KBM-7 (cell line): ENCODE data around the gene SHMT1.

ENCODE experiments used
- DNase-seq: peaks from one replicate; pipeline ENCODE4 v3.0.0-alpha.2; 2015
- in situ Hi-C: fragments of 300-500 bp; cut with MboI; formaldehyde crosslinking; loops from 2 replicates; pipeline ENCODE4 v1.14.3; 2020; ENCODE audit warnings: low sequenced_read_pairs, low pct_unique_long_range_greater_than_20kb, mixed read lengths

Gene SHMT1

DNA sequence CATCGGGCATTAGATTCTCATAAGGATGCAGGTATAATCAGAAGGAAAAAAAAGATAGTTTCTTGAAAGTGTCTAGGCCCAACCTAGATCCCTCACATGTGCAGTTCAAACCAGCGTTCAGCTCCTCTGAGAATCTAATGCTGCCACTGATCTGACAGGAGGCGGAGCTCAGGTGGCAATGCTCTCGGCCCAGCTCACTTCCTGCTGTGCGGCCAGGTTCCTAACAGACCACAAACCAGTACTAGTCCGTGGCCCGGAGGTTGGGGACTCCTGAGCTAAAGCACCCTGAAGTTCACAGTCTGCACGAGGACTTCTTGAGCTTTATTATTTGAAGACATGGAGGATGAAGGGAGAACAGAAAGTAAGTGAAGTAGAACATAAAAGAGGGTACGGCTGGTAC is 31.5 kb downstream of the SHMT1 start:
- in situ Hi-C loops: no loop called here

DNA sequence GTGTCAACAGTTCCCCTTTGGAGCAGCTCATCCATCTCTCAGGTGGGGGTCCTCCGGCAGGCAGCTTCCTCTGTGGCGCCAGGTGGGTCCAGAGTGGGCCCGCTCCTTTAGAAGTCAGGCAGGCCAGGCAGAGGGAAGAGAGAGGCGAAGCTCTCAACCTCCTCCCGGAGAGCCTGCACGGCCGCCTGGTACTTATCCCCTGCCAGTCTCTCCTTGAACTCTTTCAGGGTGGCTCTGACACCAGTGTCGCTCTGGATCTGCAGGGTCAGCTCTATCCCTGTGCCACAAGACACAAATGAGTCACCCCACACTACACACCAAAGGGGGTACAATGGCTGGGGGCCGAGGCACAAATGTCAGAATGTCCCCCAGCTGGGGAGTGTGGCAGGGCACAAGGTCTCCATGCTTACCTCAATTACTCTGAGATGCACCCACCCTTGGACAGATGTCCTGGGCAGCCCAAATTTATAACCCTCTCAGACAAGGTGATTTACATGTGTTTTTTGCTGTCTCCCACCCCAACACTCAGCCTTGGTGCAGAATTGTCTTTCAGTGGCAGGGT is 34.6 kb downstream of the SHMT1 start:
- DNase-seq: no peak
- in situ Hi-C loops: no loop called here

More for the DNA sequence above, 31.5 kb downstream of the SHMT1 start:
- no peak for DNase-seq

DNA sequence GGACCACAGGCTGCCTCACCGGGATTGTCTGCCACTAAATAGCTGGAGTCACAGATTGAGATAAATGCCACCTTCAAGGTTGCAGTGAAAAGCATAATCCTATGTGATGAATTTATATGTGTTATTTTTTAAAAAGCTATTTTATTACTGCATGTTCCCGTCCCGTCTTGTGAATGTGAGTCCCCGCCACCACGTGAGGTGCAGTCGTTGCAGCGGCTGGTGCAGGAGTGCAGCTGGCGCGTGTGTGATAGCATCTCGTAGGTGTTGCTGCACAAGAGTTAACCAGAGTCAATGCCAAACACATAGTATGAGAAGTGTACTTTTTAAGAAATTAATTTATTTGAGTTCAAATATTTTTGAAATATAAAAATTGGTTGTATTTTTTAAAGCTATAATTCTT is 35.8 kb downstream of the SHMT1 start:
- in situ Hi-C loops: no loop called here
- DNase-seq: no peak

DNA sequence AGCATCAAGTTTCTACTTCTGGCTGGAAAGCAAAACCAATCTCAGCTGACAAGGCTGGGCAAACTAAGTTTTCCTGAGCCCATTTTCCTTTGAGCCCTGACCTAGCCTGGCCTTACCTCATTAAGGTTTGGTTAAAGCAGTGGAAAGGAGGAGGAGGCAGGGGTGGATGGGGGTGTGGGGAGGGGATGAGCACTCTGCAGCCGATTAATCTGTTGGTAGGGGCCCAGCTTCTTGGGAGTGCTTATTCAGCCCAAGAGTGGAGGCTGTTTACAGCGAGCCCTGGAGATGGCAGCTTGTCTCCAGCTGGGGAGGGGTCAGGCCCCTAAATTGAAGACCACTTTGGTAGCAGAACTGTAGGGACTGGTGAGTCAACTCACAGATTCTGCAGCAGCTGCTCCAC is 36.3 kb downstream of the SHMT1 start:
- no peak for DNase-seq
- in situ Hi-C loops: no loop called here

DNA sequence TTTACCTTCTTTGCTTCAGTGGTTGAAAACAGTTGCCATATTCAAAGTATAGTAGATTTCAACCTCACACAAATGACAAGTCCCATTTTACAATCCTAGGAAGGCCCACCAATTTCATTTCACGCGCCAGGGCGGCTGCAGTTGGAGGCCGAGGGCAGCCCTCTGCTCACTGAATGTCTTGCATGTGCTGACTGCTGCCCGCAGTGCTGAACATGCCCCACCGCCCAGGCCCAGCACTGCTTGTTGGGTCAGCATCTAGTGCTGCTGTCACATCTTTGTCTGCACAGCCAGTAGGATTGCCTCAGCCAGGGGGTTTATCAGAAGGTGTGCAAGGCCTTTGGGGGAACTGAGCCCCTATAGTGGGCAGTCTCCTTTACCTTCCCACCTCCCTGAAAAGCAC is 36.8 kb downstream of the SHMT1 start:
- no peak for DNase-seq
- in situ Hi-C loops: no loop called here

DNA sequence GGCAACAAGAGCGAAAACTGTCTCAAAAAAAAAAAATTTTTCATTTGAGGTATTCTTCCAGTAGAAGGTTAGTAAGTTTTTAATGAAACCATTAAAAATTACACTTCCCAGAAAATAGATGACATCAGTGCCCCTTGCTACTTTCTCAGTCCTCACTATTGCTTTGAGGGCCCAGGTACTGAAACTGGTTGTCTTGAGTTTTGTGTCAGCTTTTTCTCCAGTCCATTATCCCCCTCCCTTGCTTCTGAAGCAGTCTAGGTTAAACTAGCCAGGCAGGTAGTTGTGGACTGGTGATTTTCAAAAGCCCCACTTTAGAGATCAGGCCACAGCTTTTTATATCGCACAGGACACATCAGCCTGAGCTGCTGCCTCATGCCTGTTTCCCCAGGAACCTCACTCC is 37.3 kb downstream of the SHMT1 start:
- in situ Hi-C loops: no loop called here
- DNase-seq: no peak

DNA sequence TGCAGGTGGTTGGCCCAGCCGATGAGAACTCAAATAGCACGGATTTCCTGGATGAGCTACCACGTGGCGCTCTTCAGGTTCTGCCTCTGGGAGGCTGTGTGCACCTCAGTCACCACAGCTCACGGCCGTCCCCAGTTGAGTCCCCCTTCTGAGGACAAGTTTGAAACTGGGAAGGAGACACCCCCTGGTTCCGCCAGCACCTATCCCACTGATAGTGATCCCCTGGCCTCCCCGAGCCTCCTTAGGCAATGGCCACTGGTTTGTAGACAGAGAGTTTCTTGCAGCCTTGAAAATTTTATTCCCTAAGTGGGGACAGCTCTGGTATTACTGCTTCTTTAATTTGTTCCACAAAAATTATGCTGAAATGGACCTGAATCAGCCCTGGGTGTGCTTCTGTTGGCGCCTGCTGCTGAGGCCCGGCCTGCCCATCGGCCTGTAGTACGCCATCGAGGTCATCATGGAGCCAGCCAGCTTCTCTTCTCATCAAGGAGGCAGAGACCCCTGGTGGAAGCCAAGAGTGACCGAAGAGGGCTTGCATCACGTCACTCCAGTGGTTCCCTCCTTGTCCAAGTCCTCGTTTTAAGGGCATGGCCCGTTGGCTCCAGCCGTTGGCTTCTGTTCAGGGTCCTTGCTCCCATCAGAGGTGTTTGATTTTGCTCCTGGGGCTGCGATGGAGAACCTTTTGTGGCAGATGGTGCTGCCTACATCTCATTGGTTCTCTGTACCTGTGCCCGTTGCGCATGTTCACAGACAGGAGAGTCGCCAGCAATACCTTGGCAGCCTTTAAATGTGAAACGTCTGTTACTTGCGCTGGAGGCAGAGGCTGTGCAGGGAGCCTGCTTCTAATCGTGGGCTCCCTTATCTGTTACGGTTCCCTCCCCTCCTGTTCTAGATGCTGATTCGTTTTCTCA is 39.0 kb downstream of the SHMT1 start:
- in situ Hi-C loops: no loop called here
- no peak for DNase-seq

DNA sequence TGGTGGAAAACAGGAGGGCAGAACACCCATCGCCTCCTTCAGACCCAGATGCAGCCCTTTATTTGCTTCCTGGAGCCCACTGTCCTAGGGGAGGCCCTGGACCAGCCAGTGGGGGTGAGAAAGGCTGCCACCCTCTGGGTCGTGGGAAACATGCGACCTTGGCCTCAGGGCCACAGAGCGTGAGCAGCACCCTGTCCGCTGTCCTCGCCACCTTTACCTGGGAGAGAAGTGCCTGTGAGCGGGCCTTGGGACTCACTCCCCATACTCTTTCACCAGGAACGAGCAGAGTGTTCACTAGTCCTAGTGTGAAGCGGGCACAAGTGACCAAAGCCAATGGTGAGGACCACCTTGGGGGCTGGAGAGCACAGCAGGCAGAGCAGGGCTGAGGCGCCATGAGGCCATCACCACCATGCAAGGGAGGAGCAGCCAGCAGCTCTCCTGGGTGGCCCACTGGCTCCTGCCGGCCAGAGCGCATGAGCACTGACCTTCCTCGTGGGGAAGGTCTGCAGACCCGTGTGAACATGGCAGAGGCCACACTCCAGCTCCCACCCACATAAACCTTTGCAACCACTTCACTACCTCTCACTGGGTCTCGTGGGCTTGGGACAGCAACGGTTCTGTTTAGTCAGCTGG is 39.7 kb downstream of the SHMT1 start:
- in situ Hi-C loops: no loop called here
- no peak for DNase-seq

DNA sequence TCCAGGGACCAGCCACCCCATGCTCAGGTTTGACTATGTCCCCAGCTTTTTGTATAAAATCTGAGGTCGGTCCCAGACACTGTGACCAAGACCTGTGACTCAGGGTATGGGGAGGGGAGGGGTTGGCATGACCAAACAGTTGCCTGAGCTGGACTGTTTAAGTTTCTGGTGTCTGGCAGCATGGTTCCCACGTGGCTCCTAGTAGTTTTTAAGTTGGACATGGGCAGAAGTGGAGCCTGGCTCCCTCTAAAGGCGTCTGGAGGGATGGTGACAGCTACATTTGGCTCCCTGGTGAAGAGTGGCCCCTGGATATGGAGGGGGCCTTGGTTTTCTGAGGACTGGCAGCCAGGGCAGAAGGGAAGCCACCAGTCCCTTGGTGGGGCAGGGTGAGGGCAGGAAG is 40.3 kb downstream of the SHMT1 start:
- DNase-seq: no peak
- in situ Hi-C loops: no loop called here

DNA sequence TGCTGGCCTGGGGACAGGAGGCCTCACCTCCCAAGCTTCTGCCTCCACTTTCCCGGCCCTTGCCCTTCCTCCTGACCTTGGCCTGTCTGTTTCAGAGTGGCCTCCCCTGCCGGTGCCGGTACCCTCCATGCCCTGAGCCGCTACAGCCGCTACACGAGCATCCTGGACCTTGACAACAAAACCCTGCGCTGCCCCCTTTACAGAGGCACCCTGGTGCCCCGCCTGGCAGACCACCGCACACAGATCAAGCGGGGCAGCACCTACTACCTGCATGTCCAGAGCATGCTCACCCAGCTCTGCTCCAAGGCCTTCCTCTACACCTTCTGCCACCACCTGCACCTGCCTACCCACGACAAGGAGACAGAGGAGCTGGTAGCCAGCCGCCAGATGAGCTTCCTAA is 40.8 kb downstream of the SHMT1 start:
- in situ Hi-C loops: no loop called here
- DNase-seq: no peak

DNA sequence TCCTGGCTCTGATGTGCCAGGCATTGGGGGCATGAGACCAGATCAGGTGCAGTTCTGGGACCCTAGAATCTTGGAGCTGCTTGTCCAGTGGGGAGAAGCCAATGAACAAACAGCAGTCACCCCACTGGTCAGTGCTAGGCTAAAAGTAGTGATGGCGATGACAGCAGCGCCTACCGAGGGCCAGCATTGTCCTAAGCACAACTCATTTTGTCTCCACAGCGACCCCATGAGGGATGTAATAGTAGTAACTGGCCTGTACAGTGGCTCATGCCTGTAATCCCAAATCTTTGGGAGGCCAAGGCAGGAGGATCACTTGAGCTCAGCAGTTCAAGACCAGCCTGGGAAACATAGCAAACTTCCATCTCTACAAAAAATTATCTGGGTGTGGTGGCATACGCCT is 42.0 kb downstream of the SHMT1 start:
- DNase-seq: no peak
- in situ Hi-C loops: no loop called here

DNA sequence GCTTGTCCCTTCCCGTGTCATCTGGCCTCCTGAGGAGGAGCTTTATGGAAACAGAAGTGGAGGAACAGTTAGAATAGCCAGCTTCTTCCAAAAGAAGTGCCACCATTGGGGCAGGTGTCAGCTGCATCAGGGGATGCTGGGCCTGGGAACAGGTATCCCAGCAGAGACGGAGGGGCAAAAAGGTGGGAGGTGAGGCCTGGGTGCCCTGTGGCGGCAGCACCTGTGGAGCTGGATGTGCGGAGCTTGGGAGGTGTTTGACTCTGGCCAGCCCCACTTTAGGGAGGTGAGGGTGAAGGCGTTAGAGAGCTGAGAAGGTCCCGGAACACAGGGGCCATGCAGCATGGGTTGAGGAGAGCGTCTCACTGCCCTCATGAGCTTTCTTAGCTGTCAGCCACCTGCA is 43.0 kb downstream of the SHMT1 start:
- in situ Hi-C loops: no loop called here
- DNase-seq: no peak

DNA sequence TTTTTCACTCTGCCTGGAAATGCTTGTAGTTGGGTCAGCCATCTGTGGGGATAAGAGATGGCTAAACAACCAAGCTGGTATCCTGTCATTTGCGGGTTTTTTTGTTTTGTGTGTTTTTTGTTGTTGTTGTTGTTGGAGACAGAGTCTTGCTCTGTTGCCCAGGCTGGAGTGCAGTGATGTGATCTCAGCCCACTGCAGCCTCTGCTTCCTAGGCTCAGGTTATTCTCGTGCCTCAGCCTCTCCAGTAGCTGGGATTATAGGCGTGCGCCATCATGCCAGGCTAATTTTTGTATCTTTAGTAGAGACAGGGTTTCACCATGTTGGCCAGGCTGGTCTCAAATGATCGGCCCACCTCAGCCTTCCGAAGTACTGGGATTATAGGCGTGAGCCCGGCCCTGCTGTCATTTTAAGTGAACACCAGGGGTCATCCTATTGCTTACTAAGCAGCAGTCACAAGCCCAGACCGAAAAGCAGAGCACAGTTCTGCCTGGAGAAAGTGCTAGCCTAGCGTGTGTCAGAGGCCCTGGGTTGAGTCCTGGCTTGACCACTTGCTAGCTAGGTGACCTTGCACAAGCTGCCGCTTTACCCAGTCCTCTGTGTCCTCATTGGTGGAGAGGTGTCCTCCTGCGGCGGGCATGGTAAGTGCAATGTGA is 43.6 kb downstream of the SHMT1 start:
- in situ Hi-C loops: no loop called here
- peak; percentile 56 for DNase-seq

DNA sequence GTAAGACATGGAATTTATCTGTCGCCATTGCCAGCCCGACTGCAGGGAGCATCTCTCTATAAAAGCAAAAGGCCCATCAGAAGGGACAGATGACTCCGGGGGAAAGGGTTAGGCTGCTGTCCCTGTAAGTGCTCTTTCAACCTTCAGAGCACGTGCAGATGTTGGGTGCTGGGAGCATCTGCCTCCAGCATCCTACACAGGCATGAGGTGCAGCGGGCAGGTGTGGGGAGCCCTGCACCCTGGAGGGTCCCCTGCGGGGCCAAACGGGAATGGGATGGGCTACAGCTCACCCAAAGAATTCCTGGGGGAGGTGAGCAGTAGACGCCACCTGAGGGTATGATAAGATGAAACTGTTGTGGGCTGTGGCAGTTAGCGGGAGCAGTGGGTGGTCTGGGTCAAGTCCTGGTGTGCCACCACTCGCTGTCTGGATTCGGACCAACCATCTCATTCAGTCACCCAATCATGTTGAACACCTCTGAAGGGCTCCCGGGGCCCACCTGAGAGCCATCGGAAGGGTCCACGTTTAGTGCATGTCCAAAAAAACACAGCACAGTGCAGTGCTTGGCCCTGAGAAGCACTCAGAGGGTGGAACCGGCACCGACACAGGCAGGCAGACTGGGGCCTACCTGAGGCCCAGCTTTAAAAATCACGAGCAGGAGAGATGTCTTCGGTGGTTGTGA is 44.4 kb downstream of the SHMT1 start:
- in situ Hi-C loops: no loop called here
- no peak for DNase-seq

DNA sequence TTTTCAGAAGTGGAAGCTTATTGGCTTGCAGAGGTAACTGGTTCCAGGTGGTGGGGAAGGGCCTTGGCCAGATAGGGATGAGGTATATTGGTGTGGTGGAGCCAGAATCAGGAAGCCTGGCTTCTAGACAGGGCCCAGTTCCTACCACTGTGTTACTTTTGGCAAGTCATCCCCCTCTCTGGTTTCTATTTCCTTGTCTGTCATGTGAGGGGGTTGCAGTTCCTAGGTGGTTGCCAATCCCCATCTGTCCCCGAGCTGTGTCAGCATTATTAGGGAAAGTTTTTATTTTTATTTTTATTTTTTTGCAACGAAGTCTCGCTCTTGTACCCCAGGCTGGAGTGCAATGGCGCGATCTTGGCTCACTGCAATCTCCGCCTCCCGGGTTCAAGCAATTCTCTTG is 45.2 kb downstream of the SHMT1 start:
- in situ Hi-C loops: no loop called here
- no peak for DNase-seq

DNA sequence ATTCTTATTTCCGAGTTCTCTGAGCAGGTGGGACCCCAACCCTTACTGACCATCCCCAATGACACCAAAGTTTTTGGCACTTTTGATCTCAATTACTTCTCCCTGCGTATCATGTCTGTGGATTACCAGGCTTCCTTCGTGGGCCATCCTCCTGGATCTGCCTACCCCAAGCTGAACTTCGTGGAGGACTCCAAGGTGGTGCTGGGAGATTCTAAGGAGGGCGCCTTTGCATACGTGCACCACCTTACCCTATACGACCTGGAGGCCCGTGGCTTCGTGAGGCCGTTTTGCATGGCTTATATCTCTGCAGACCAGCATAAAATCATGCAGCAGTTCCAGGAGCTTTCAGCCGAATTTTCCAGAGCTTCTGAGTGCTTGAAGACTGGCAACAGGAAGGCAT is 47.4 kb downstream of the SHMT1 start:
- DNase-seq: no peak
- in situ Hi-C loops: no loop called here

DNA sequence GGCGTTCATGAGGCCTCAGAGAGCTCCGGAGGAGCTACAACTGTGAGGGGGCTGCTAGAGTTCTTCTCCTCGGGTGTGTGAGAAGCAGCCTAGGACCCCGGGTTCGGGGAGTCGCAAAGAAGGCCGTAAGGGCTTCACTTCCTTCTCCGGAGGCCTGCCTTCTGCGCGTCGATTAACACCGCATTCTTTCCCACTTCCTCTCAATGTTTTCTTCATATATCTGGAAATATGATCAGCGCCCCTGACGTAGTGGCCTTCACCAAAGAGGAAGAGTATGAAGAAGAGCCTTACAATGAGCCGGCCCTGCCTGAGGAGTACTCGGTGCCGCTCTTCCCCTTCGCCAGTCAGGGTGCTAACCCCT is 47.8 kb downstream of the SHMT1 start:
- DNase-seq: peak; percentile 61
- in situ Hi-C loops: no loop called here

DNA sequence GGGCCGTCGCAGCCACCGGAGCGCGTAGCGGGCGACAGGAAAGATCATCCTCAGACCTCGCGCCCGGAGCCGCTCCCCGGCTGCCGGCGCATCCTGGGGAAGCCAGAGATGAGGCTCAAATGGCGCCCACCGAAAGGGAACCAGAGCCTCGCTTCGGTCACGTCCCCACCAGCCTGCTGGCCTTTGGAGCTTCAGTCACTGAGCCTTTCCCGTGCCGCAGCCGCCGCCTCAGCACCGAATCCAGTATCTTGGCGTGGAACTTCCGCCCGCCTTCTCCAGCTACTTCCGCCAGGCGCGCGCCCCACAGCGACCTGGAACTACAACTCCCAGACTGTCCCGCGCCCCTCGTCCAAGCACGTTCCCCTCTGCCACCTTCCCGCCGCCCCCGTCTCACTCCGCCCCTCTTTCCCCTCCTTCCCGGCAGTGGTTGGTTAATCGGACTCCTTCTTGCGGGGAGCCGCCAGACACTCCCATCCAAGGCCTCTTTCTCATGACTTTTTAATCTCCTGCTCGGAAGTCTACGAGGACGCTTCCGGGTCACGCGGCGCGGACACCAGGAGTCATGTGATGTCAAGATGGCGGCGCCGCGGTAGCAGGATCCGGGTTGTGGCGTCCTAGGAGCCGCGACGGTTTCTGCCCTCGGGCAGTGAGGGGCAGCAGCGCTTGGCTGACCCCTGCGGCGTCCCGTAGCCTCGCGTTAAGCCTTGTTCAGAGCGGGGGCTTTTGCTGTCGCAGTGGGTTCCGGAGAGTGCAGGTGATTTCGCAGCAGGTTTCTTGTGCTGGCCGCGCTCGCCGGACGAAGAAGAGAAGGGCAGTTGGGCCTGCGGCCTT is 48.4 kb downstream of the SHMT1 start, which contains the start of the genes SMCR8 and TOP3A:
Gene SMCR8 (plus strand): TSS at position 563 of the 831 bp plus-strand sequence. CDS start 497 bp downstream, outside the sequence.
Gene TOP3A (minus strand): TSS at position 264 of the 831 bp plus-strand sequence. CDS start 216 bp downstream, at position 48.
- in situ Hi-C loops: no loop called here
- DNase-seq: peak; percentile 97
